HK-2 (cell line): Measurements from ENCODE around the gene DSCAML1.
"Not testable (repeated sequence)": the region's sequence is repeated elsewhere in the genome, so short reads cannot be mapped to it uniquely, and the experiment has no call there.

Experiments used
- DNase-seq: peaks from one replicate; pipeline ENCODE4 v3.0.0-alpha.2; 2018; ENCODE audit not compliant: unreplicated experiment

DSCAML1 gene

GRCh38 chr11:117465236-117465997, 331.6 kb downstream of the DSCAML1 start:
- DNase-seq = no peak

- DNase-seq = no peak
These were observed 332.2 kb downstream of the DSCAML1 start for GRCh38 chr11:117464778-117465177.

- no peak for DNase-seq
These were observed 334.2 kb downstream of the DSCAML1 start for GRCh38 chr11:117462864-117463247.

- DNase-seq = no peak
These were observed 334.7 kb downstream of the DSCAML1 start for GRCh38 chr11:117462183-117462863.

GRCh38 chr11:117461396-117462182, 335.4 kb downstream of the DSCAML1 start:
- DNase-seq = no peak

- DNase-seq = no peak
These were observed 337.1 kb downstream of the DSCAML1 start for GRCh38 chr11:117459979-117460300.

- no peak for DNase-seq
These were observed 337.7 kb downstream of the DSCAML1 start for GRCh38 chr11:117459123-117459978.

GRCh38 chr11:117458275-117459122, 338.5 kb downstream of the DSCAML1 start:
- DNase-seq = peak; percentile 18

- no peak for DNase-seq
These were observed 339.2 kb downstream of the DSCAML1 start for GRCh38 chr11:117457835-117458234.

- no peak for DNase-seq
These were observed 339.8 kb downstream of the DSCAML1 start for GRCh38 chr11:117457031-117457785.

GRCh38 chr11:117456721-117457029, 340.3 kb downstream of the DSCAML1 start:
- DNase-seq = not testable (repeated sequence)

- DNase-seq = no peak
These were observed 340.8 kb downstream of the DSCAML1 start for GRCh38 chr11:117456027-117456720.

- DNase-seq = no peak
These were observed 342.5 kb downstream of the DSCAML1 start for GRCh38 chr11:117454564-117454917.

GRCh38 chr11:117453886-117454563, 343.0 kb downstream of the DSCAML1 start:
- no peak for DNase-seq

GRCh38 chr11:117449111-117449693, 347.8 kb downstream of the DSCAML1 start:
- DNase-seq = no peak

GRCh38 chr11:117444711-117445658, 352.0 kb downstream of the DSCAML1 start:
- DNase-seq = no peak

- DNase-seq = no peak
These were observed 352.8 kb downstream of the DSCAML1 start for GRCh38 chr11:117444256-117444655.
